Liver (tissue), 9 donors: ENCODE measurements around the gene RHNO1. TPM values are rescaled to one million over a fixed set of nuclear protein-coding genes. Genes with fewer than 3 reads are reported as not detected.

Source experiments
- DNase-seq: peaks from one replicate; pipeline ENCODE4 v3.0.0-alpha.2; 2017; ENCODE audit warnings: low spot score
- H3K27ac ChIP-seq, 2 donors: one replicate each; pipeline ENCODE4 v1.7.0; 2013; ENCODE audit warnings: inconsistent platforms in 2 of 2, low read length in 2 of 2, control low read depth in 1 of 2, low read depth in 1 of 2, mild to moderate bottlenecking in 1 of 2
- H3K27me3 ChIP-seq, 4 donors: one replicate each; pipeline versions ENCODE4 v1.6.1 to v1.7.0; 2013; ENCODE audit warnings: low read length in 3 of 4, inconsistent platforms in 1 of 4, mild to moderate bottlenecking in 1 of 4, moderate library complexity in 1 of 4; ENCODE audit not compliant: control insufficient read depth in 4 of 4, insufficient read depth in 4 of 4
- H3K36me3 ChIP-seq, 4 donors: one replicate each; pipeline versions ENCODE4 v1.6.1 to v1.7.0; 2013; ENCODE audit warnings: low read length in 3 of 4, mild to moderate bottlenecking in 3 of 4, low read depth in 1 of 4, moderate library complexity in 1 of 4; ENCODE audit not compliant: control insufficient read depth in 4 of 4, insufficient read depth in 3 of 4
- H3K4me1 ChIP-seq, 4 donors: one replicate each; pipeline versions ENCODE4 v1.6.1 to v1.7.0; 2013; ENCODE audit warnings: low read length in 3 of 4, mild to moderate bottlenecking in 3 of 4, moderate library complexity in 1 of 4; ENCODE audit not compliant: control insufficient read depth in 4 of 4, insufficient read depth in 4 of 4
- H3K4me3 ChIP-seq, 3 donors: one replicate each; pipeline versions ENCODE4 v1.6.1 to v1.7.0; 2013; ENCODE audit warnings: low read length in 3 of 3, control low read depth in 1 of 3, low read depth in 1 of 3, mild to moderate bottlenecking in 1 of 3
- H3K9ac ChIP-seq, 2 donors: one replicate each; pipeline ENCODE4 v1.7.0; 2013; ENCODE audit warnings: low read length in 2 of 2, mild to moderate bottlenecking in 2 of 2, moderate library complexity in 2 of 2, control low read depth in 1 of 2, low read depth in 1 of 2
- H3K9me3 ChIP-seq, 4 donors: one replicate each; pipeline versions ENCODE4 v1.6.1 to v1.7.0; 2013; ENCODE audit warnings: low read length in 3 of 4; ENCODE audit not compliant: control insufficient read depth in 4 of 4
- EGR1 ChIP-seq, 2 donors: IDR thresholded peaks; 2 replicates each; pipeline ENCODE4 v1.6.1; 2016 to 2018; ENCODE audit warnings: antibody characterized with exemption in 2 of 2, low read depth in 2 of 2
- FOXA2 ChIP-seq: IDR thresholded peaks from 2 replicates; pipeline ENCODE4 v1.6.1; 2016; ENCODE audit warnings: antibody characterized with exemption
- GABPA ChIP-seq, 2 donors: IDR thresholded peaks in 1 of 2; conservative IDR thresholded peaks in 1 of 2; 2 replicates each; pipeline ENCODE4 v1.6.1; 2016; ENCODE audit warnings: antibody characterized with exemption in 2 of 2, mild to moderate bottlenecking in 1 of 2, moderate library complexity in 1 of 2
- HNF4A ChIP-seq, 2 donors: conservative IDR thresholded peaks; 2 replicates each; pipeline ENCODE4 v1.6.1; 2016; ENCODE audit warnings: antibody characterized with exemption in 2 of 2, mild to moderate bottlenecking in 2 of 2
- HNF4G ChIP-seq: IDR thresholded peaks from 2 replicates; pipeline ENCODE4 v1.6.1; 2016; ENCODE audit warnings: antibody characterized with exemption
- JUND ChIP-seq, 2 donors: IDR thresholded peaks; 2 replicates each; pipeline ENCODE4 v1.6.1; 2016; ENCODE audit warnings: antibody characterized with exemption in 2 of 2
- RAD21 ChIP-seq, 2 donors: IDR thresholded peaks; 2 replicates each; pipeline ENCODE4 v1.6.1; 2016; ENCODE audit warnings: antibody characterized with exemption in 2 of 2, mild to moderate bottlenecking in 2 of 2
- SP1 ChIP-seq: IDR thresholded peaks from 2 replicates; pipeline ENCODE4 v1.6.1; 2018; ENCODE audit warnings: antibody characterized with exemption, mild to moderate bottlenecking
- TAF1 ChIP-seq: conservative IDR thresholded peaks from 2 replicates; pipeline ENCODE4 v1.6.1; 2016; ENCODE audit warnings: antibody characterized with exemption, mild to moderate bottlenecking
- YY1 ChIP-seq: IDR thresholded peaks from 2 replicates; pipeline ENCODE4 v1.6.1; 2016; ENCODE audit warnings: antibody characterized with exemption, mild to moderate bottlenecking
- WGBS: extraction: QIAGEN DNeasy Blood & Tissue Kit; methylation state at CpG from one replicate; pipeline ENCODE4 v1.1.7; 2013; 5-methylcytosine and 5-hydroxymethylcytosine counted together
- polyA plus RNA-seq, 2 donors: library from polyadenylated mRNA; stranded (reverse) in 1 of 2; unstranded in 1 of 2; fragments of 200-250 nt in 1 of 2; fragments of >200 nt in 1 of 2; fragmentation: Nextera tagmentation in 1 of 2; extraction: Ambion mirVana in 1 of 2; gene quantifications; one replicate each; pipeline versions ENCODE4 v1.2.1 to v1.2.3, GENCODE V29; 2013 to 2015
- total RNA-seq, 2 donors: library from RNA; depleted of rRNA; stranded (reverse); fragments of >200 nt; gene quantifications; one replicate each; pipeline ENCODE4 v1.2.3, GENCODE V29; 2014
- TF ChIP-seq, protein P1 (sequence below): IDR thresholded peaks from 2 replicates; pipeline ENCODE4 v1.6.1; 2016; ENCODE audit warnings: antibody characterized with exemption
- TF ChIP-seq, protein P2 (sequence below): IDR thresholded peaks from 2 replicates; pipeline ENCODE4 v1.6.1; 2016; ENCODE audit warnings: antibody characterized with exemption
- TF ChIP-seq, protein P3 (sequence below): fragments of 150-350 bp; IDR thresholded peaks from 2 replicates; pipeline ENCODE4 v1.5.1; 2017; ENCODE audit warnings: improper control_type of control experiment, low read depth, low read length; ENCODE audit not compliant: missing input control
- donor health status: healthy.
- donor health status: healthy.
- donor health status: healthy.
- donor health status: healthy.
- donor health status: healthy.

RHNO1 gene
- total and polyA plus RNA-seq, 4 donors = 1.4 to 14.5 (median 2.8) TPM

DNA sequence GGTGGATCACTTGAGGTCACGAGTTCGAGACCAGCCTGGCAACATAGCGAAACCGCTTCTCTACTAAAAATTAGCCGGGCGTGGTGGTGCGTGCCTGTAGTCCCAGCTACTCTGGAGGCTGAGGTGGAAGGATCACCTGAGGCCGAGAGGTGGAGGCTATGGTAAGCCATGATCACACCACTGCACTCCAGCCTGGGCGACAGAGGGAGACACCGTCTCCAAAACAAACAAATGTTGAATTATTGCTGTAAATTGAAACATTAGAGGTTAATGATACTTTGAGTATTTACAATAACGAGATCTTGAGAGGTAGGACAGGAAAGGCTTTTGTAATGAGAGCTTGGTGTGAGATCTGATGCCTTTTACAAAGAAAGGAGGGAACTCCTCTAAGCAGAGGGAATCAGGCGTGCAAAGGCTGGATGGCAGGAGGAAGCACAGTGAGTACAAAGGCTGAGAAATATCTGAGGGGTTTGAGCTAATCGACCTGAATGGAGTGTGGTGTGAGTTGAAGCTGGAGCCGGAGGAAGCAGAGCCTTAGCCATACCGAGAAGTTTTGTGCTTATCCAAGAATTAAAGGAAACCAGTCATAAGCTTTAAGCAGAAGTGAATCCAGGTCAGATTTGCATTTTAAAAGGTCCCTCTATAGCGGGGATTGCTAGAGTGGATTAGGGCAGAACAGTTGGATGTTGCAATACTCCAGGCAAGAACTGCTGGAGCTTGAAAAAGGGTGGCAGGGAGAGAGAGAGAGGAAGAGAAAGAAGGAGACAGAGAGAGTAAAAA is 1.1 kb downstream of the RHNO1 start:
- WGBS = 53% methylated on average over 16 of the region's 16 CpGs
- TF ChIP-seq RAD21 (IDR thresholded peaks at IDR 0.05) (no peak), GABPA (IDR thresholded peaks at IDR 0.05 in 1 of 2, conservative IDR thresholded peaks at IDR 0.05 in 1 of 2) (no peak), EGR1 (IDR thresholded peaks at IDR 0.05; ENCODE audit: low read depth in 2 of 2) (no peak)
- TF ChIP-seq, protein P1, sequence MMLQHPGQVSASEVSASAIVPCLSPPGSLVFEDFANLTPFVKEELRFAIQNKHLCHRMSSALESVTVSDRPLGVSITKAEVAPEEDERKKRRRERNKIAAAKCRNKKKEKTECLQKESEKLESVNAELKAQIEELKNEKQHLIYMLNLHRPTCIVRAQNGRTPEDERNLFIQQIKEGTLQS = no peak
- H3K4me1 ChIP-seq = peaks cover 3 to 17% (median 12%) of the 10 kb centered on the region in 4 donors

DNA sequence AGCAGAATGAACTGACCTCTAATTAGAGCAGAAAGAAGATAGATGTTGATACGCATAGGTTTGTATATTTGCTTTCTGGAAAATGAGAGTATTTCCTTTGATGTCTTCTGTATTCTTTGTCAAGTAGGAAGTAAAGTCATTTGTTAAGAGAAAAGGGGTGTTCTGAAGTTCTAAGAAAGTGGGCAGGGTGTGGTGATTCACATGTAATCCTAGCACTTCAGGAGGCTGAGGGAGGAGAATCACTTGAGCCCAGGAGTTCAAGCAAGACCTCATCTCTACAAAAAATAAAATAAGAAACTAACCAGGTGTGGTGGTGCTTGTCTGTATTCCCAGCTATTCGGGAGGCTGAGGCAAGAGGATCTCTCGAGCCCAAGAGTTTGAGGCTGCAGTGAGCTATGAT is 2.8 kb downstream of the RHNO1 start:
- H3K4me1 ChIP-seq = peaks cover 3 to 18% (median 12%) of the 10 kb centered on the region in 4 donors
- no peak for DNase-seq
- WGBS = 98% methylated on average over 3 of the region's 3 CpGs
- H3K27ac ChIP-seq = no peak overlapping the region
- no peaks in the 10 kb centered on the region for H3K36me3 ChIP-seq
- H3K4me3 ChIP-seq = no peak overlapping the region
- no peaks in the 10 kb centered on the region for H3K9me3 ChIP-seq
- no peak overlapping the region for H3K9ac ChIP-seq
- H3K27me3 ChIP-seq = no peaks in the 10 kb centered on the region
- TF ChIP-seq TAF1 (no peak), JUND (IDR thresholded peaks at IDR 0.05) (no peak), EGR1 (IDR thresholded peaks at IDR 0.05; ENCODE audit: low read depth in 2 of 2) (no peak), HNF4G (no peak), YY1 (no peak), FOXA2 (no peak), HNF4A (conservative IDR thresholded peaks at IDR 0.05) (no peak)
- TF ChIP-seq, protein P1 = no peak
- TF ChIP-seq, protein P2, sequence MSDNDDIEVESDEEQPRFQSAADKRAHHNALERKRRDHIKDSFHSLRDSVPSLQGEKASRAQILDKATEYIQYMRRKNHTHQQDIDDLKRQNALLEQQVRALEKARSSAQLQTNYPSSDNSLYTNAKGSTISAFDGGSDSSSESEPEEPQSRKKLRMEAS = no peak
- TF ChIP-seq, protein P3, sequence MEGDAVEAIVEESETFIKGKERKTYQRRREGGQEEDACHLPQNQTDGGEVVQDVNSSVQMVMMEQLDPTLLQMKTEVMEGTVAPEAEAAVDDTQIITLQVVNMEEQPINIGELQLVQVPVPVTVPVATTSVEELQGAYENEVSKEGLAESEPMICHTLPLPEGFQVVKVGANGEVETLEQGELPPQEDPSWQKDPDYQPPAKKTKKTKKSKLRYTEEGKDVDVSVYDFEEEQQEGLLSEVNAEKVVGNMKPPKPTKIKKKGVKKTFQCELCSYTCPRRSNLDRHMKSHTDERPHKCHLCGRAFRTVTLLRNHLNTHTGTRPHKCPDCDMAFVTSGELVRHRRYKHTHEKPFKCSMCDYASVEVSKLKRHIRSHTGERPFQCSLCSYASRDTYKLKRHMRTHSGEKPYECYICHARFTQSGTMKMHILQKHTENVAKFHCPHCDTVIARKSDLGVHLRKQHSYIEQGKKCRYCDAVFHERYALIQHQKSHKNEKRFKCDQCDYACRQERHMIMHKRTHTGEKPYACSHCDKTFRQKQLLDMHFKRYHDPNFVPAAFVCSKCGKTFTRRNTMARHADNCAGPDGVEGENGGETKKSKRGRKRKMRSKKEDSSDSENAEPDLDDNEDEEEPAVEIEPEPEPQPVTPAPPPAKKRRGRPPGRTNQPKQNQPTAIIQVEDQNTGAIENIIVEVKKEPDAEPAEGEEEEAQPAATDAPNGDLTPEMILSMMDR = no peak

More for the DNA sequence above, 1.1 kb downstream of the RHNO1 start:
- Histone ChIP-seq H3K9ac (peak overlapping the region in 1 of 2 donors; percentile 96), H3K27ac (peak overlapping the region; percentile 69 to 92), H3K4me3 (peak overlapping the region; percentile 57 to 98 (median 95)), H3K9me3 (no peaks in the 10 kb centered on the region), H3K27me3 (no peaks in the 10 kb centered on the region), H3K36me3 (no peaks in the 10 kb centered on the region)
- no peak for DNase-seq

DNA sequence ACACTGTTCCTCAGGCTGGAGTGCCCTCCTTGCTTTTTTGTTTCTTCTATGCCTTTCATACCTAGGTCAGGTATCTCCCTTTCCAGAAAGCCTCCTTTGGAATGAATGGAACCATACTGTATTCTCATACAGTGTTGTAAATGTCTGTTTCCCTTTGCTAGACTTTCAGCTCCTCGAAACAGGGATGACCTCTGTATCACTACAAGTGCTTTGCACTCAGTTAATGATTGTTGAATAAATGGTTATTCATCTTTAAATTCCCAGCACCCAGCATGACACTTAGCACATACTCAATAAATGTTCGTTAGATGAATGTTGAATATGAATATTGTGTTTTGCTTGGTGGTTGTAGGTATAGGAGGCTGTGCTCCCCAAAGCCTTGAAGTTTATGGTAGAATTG is 7.8 kb downstream of the RHNO1 start:
- H3K27me3 ChIP-seq = no peaks in the 10 kb centered on the region
- no peak overlapping the region for H3K27ac ChIP-seq
- H3K36me3 ChIP-seq = no peaks in the 10 kb centered on the region
- H3K4me3 ChIP-seq = no peak overlapping the region
- WGBS = 33% methylated on average over 2 of the region's 2 CpGs
- DNase-seq = no peak
- TF ChIP-seq HNF4G = no peak
- TF ChIP-seq HNF4A (conservative IDR thresholded peaks at IDR 0.05) = peak in 1 of 2 donors; percentile 7
- no peak for TF ChIP-seq SP1
- no peak for TF ChIP-seq GABPA (IDR thresholded peaks at IDR 0.05 in 1 of 2, conservative IDR thresholded peaks at IDR 0.05 in 1 of 2)
- peaks cover 0 to 7% (median 0%) of the 10 kb centered on the region in 4 donors for H3K4me1 ChIP-seq
- H3K9ac ChIP-seq = no peak overlapping the region
- H3K9me3 ChIP-seq = no peaks in the 10 kb centered on the region
